GM19035 (cell line): Measurements from ENCODE around the gene ATF3.
A peak's percentile ranks its signal among the peaks of the same experiment; 100 is the strongest.
"Not testable (repeated sequence)": the region's sequence is repeated elsewhere in the genome, so short reads cannot be mapped to it uniquely, and the experiment has no call there.

ENCODE experiments used
- ATAC-seq: cut with Tn5 transposase; IDR thresholded peaks from one replicate; pipeline ENCODE4 v1.9.1; 2021; ENCODE audit not compliant: unreplicated experiment

The ATF3 gene

DNA sequence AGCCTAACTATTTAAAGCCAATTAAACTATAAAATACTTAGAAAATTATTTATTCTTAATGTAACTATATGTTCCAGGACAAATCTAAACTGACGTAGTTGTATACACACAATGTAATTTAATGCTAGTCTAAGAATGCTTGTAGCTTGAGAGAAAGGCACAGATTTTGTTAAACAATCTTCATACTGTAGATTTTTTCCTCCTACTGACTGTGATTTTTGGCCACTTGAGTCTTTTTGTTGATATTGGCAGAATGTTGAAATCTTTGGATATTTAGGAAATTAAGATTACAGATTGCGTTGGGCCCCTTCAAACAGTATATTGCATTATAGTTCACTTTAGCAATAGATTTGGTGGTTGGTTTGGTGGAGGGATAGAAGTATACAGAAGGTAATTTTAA, 40.5 kb downstream of the ATF3 start:
- no peak for ATAC-seq

DNA sequence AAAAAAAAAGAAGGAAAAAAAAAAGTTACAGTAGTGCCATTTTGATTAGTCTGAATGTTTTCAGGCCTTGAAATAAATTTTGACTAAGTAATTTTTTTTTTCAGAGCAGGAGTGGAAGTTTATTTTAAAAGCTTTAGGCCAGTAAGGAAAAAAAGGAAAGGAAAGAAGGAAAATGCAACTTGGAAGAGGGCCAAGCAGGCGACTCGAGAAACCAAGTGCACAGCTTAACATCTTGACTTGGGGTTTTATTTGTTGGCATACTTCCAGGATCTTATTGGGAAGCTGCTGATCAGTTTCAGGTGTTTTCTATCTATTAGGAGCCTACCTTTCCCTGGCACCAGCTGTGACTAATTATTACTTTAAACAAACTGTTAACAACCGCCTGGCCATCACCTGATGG, 41.7 kb downstream of the ATF3 start:
- ATAC-seq, result no peak

DNA sequence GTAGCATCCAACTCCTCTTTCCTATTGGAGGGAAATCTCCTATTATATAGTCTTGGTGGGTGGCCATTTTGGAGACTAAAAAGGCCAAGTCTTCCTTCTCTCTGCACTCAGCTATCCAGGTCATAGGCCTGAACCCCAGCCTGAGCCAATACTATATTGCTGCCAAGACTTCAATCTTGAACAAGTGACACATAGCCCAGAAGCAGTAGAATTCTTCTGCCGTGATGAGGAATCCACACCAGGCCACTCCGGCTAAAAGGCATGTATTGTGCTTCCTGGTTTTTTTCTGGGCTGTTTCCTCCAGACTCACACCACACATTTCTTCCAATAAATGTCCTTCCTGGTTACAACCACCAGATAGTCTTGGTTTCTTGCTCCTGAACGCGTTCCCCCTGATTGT, 43.0 kb downstream of the ATF3 start:
- no peak for ATAC-seq

DNA sequence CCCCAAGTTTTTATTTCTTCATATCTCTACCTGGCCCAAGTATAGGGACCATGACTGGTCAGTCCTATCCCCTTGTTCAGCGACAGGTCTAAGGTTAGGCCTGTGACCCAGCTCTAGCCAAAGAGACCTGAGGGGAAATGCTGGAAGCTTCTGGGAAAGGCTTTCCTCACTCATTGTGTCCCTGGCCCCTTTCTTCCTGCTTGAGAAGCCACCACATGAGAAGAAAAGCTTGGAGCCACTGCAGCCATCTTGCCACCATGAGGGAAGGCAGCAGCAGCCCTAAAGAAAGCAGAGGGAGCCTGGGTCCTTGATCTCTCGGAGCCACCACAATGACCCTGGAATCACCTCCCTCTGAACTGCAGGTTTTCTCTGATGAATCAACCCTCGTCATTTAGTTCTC, 43.4 kb downstream of the ATF3 start:
- no peak for ATAC-seq

- ATAC-seq, result no peak
These were observed 44.0 kb downstream of the ATF3 start for GRCh38 chr1:212652609-212653008.

GRCh38 chr1:212655668-212656440, 47.3 kb downstream of the ATF3 start:
- no peak for ATAC-seq

- ATAC-seq, result no peak
These were observed 48.2 kb downstream of the ATF3 start for GRCh38 chr1:212656730-212657129.

- ATAC-seq, result not testable (repeated sequence)
These were observed 49.7 kb downstream of the ATF3 start for GRCh38 chr1:212658250-212658649.

DNA sequence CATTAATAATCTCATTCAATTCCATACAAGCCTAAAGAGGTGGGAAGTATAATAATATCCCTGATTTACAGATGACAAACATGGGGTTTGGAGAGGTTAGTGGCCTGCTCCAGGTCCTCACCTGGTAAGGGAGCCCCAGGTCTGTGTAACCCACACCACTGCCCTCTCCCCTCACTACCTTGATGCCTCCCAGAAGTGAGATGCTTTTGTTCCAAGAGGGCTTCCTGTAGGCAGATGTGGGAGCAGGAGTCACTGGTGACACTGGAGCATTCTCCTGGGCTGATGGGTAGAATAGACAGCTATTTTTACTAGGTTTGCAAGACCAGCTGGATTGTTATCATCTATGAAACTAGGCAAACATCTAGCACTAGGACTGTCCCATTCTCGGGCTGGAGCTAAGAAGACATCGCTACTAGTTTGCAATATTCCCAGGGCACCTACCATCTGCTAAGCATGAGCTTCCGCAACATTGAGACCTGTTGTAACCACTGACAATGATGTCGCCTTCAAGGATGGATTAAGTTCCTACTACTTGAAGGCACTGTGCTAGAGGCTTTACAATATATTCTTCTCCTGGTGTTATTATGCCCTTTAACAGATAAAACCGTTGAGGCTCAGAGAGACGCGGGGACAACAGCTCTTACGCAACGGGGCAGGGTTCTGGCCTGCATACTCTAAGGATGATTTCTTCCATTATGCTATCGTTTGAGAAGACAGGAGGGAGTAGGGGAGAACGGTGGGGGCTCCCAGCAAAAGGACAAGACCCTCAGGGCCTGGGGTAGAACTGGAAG, 56.0 kb downstream of the ATF3 start:
- no peak for ATAC-seq

DNA sequence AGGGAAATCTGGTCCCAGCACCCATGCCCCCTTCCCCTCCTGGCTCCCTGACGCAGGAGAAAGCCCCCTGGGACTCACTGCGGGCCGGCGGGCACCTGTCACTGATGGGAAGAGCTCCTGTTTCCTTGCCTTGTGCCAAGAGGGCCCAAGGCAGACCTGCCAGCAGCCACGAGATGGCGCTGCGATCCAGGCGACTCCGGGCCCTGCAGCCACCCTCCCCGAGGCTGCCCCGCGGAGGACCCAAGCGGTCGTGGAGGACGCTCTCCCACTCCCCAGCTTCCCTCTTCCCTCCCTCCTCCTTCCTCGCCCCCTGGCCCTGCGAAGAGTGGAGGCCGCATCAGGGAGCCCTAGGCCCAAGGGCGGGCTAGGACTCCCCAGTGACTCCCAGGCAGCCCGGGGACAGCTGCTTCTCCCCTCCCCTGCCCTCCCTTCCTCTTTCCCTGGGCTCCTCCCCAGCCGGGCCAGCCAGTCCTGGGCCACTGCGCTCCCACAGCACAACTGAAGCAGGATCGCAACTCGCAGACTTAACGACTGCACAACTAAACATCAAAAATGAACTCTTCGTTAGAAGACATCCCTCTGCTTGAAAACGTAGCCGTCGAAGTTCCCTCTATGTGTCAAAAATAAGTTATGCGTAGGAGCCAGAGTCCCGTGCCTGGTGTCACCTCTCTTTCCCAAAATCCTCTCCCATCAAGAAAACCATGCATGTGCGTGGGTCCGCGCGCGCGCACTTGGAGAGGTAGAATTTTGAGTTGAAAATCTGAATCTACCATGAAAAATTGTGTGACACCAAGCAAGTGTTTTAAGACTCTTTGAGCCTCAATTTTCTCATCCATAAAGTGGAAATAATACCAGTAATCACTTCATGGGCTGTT, 56.9 kb downstream of the ATF3 start:
- ATAC-seq, result peak; percentile 93

- ATAC-seq, result no peak
These were observed 57.7 kb downstream of the ATF3 start for GRCh38 chr1:212666116-212666775.

DNA sequence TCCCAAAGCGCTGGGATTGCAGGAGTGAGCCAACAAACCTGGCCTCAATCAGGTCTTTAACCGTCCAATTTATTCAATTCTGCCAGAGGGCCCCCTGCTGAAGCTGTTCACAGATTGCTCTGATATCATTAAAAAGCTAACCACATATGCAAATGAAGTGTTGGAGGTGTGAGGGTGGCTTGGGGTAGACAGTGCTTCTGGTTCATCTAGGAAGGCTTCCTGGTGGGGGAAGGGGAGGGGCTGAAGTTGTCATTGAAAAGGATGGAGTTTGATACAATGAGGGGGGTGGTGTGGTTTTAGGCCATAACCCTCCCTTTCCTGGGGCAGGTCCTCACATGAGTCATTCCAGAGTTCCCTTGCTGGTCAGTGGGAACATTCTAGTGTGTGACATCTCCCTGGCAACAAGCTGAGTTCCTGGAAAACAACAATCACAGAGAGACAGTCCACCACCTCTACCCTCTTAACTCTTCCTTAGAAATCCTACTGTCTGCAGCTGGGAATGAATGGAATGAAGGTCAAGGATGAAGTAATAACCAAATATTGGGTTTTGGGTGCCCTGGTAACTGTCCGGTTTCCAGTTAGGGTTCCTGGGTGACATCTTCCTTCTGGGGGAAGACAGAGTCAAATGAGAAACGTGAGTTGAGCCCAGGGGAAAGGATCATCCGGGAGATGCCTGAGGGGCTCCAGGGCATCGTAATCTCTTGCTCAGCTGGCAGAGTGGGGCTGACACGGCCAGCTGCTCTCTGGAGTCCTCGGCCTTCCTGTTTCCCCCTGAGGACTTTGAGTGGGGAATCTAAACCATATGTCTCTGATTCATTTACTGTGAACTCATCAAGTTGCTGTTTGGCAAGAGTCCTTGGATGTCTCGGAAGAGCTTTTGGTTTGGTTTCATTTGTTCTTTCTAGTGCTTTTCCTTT, 58.9 kb downstream of the ATF3 start:
- ATAC-seq, result no peak

- ATAC-seq, result no peak
These were observed 59.9 kb downstream of the ATF3 start for GRCh38 chr1:212668477-212668876.

- ATAC-seq, result no peak
These were observed 60.5 kb downstream of the ATF3 start for GRCh38 chr1:212669102-212669501.

GRCh38 chr1:212669600-212669999, 61.0 kb downstream of the ATF3 start:
- ATAC-seq, result no peak

- no peak for ATAC-seq
These were observed 61.7 kb downstream of the ATF3 start for GRCh38 chr1:212670301-212670700.
